Sigmoid colon (tissue), 7 donors: ENCODE results near the gene C1orf21. TPM values are rescaled to one million over a fixed set of nuclear protein-coding genes. Genes with fewer than 3 reads are reported as not detected.

Experiments
- DNase-seq: peaks from one replicate; pipeline ENCODE4 v3.0.0-alpha.2; 2019
- H3K27ac ChIP-seq, 4 donors: fragments of 200-600 bp; sonication (generic); one replicate each; pipeline ENCODE4 v1.5.1; 2016 to 2019; ENCODE audit warnings: mild to moderate bottlenecking in 1 of 4
- H3K27me3 ChIP-seq, 3 donors: fragments of 200-600 bp; sonication (generic); one replicate each; pipeline ENCODE4 v1.5.1; 2019; ENCODE audit warnings: mild to moderate bottlenecking in 1 of 3
- H3K36me3 ChIP-seq, 4 donors: fragments of 200-600 bp; sonication (generic); one replicate each; pipeline ENCODE4 v1.5.1; 2016 to 2019
- H3K4me1 ChIP-seq, 4 donors: fragments of 200-600 bp; sonication (generic); one replicate each; pipeline ENCODE4 v1.5.1; 2017 to 2019
- H3K4me3 ChIP-seq, 4 donors: fragments of 200-600 bp; sonication (generic); one replicate each; pipeline ENCODE4 v1.5.1; 2017 to 2019; ENCODE audit warnings: mild to moderate bottlenecking in 2 of 4, moderate library complexity in 1 of 4
- H3K9me3 ChIP-seq, 4 donors: fragments of 200-600 bp in 3 of 4; sonication (generic) in 3 of 4; one replicate each; pipeline versions ENCODE4 v1.5.1 to v1.6.1; 2013 to 2019
- CTCF ChIP-seq, 4 experiments: fragments of 450-650 bp in 3 of 4; fragments of 200-600 bp in 1 of 4; IDR thresholded peaks; one replicate each; pipeline ENCODE4 v1.5.1; 2016 to 2019; ENCODE audit warnings: antibody characterized with exemption in 4 of 4, mild to moderate bottlenecking in 3 of 4, moderate library complexity in 2 of 4
- EP300 ChIP-seq, 4 donors: sonication (generic); formaldehyde crosslinking; IDR thresholded peaks; one replicate each; pipeline ENCODE4 v1.6.1; 2017; ENCODE audit warnings: antibody characterized with exemption in 4 of 4
- POLR2A ChIP-seq, 2 donors: fragments of 450-650 bp; IDR thresholded peaks; one replicate each; pipeline ENCODE4 v1.6.1; 2016; ENCODE audit warnings: antibody characterized with exemption in 2 of 2, mild to moderate bottlenecking in 2 of 2, moderate library complexity in 2 of 2
- POLR2AphosphoS5 ChIP-seq, 4 donors: sonication (generic); formaldehyde crosslinking; IDR thresholded peaks; one replicate each; pipeline ENCODE4 v1.6.1; 2017; ENCODE audit warnings: antibody characterized with exemption in 4 of 4
- WGBS, 2 donors: extraction: QIAGEN DNeasy Blood & Tissue Kit; methylation state at CpG; one replicate each; pipeline ENCODE4 v1.1.7; 2013; 5-methylcytosine and 5-hydroxymethylcytosine counted together
- intact Hi-C: fragments of 100-400 bp; cut with DNase I; formaldehyde crosslinking; loops from one replicate; pipeline ENCODE4 v1.15.1; 2023
- polyA plus RNA-seq, 3 donors: library from polyadenylated mRNA; stranded (reverse); fragments of 200-250 nt; gene quantifications; one replicate each; pipeline ENCODE4 v1.2.3, GENCODE V29; 2013
- total RNA-seq, 4 donors: library from RNA; depleted of rRNA; stranded (reverse); fragments of >200 nt; gene quantifications; one replicate each; pipeline ENCODE4 v1.1.0, GENCODE V29; 2016
- donor health status: healthy with polysubstance abuse.
- donor health status: Bipolar disorder and iron deficiency.
- donor health status: healthy.

The C1orf21 gene
- total and polyA plus RNA-seq, 7 donors, result 39.5 to 109 (median 80.0) TPM

DNA sequence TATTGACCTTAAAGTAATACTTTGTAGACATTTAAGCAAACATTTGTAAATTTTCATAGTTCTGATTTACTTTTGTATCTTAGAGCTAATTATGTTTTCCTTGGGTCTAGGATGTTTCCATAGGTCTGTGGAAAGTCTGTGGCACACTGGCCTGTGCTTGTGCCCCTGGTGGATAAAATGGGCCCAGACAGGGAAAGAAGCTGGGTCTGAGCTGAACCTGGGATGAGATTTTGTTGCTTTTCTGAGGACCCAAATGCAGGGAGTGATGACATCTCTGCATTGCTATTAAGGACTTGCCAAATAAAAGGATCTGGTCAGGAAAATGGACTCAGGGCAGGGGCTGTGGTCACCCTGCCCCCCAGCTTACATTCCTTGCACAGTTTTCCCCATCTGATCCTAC is 41.8 kb downstream of the C1orf21 start:
- no peak for DNase-seq
- TF ChIP-seq POLR2A (IDR thresholded peaks at IDR 0.05) (no peak), POLR2AphosphoS5 (IDR thresholded peaks at IDR 0.05) (no peak), EP300 (IDR thresholded peaks at IDR 0.05) (no peak), CTCF (IDR thresholded peaks at IDR 0.05) (no peak)
- Histone ChIP-seq H3K36me3 (no peaks in the 10 kb centered on the region), H3K9me3 (no peaks in the 10 kb centered on the region), H3K4me1 (peaks cover 0 to 10% (median 2%) of the 10 kb centered on the region in 4 donors), H3K4me3 (no peak overlapping the region), H3K27me3 (no peaks in the 10 kb centered on the region), H3K27ac (no peak overlapping the region)
- intact Hi-C loops, result no loop called here

- no peaks in the 10 kb centered on the region for H3K9me3 ChIP-seq
- no peak for TF ChIP-seq EP300 (IDR thresholded peaks at IDR 0.05)
- no peak for TF ChIP-seq POLR2A (IDR thresholded peaks at IDR 0.05)
- no peak for TF ChIP-seq CTCF (IDR thresholded peaks at IDR 0.05)
- TF ChIP-seq POLR2AphosphoS5 (IDR thresholded peaks at IDR 0.05), result no peak
- H3K4me3 ChIP-seq, result no peak overlapping the region
- H3K27me3 ChIP-seq, result no peaks in the 10 kb centered on the region
- WGBS, 2 donors, result 94 to 96% methylated on average over 3 of the region's 3 CpGs
- H3K36me3 ChIP-seq, result no peaks in the 10 kb centered on the region
- intact Hi-C loops, result no loop called here
- peaks cover 0 to 10% (median 2%) of the 10 kb centered on the region in 4 donors for H3K4me1 ChIP-seq
- H3K27ac ChIP-seq, result no peak overlapping the region
- no peak for DNase-seq
Measured at GRCh38 chr1:184429335-184429734, 42.5 kb downstream of the C1orf21 start.

GRCh38 chr1:184433956-184434502 is 47.2 kb downstream of the C1orf21 start:
- intact Hi-C loops, result no loop called here
- DNase-seq, result no peak
- TF ChIP-seq EP300 (IDR thresholded peaks at IDR 0.05) (no peak), CTCF (IDR thresholded peaks at IDR 0.05) (no peak), POLR2AphosphoS5 (IDR thresholded peaks at IDR 0.05) (no peak), POLR2A (IDR thresholded peaks at IDR 0.05) (no peak)
- 92 to 95% methylated on average over 4 of the region's 4 CpGs for WGBS, 2 donors
- H3K27ac ChIP-seq, result no peak overlapping the region
- no peaks in the 10 kb centered on the region for H3K27me3 ChIP-seq
- peaks cover 0 to 5% (median 0%) of the 10 kb centered on the region in 4 donors for H3K4me1 ChIP-seq
- no peak overlapping the region for H3K4me3 ChIP-seq
- H3K9me3 ChIP-seq, result no peaks in the 10 kb centered on the region
- no peaks in the 10 kb centered on the region for H3K36me3 ChIP-seq

GRCh38 chr1:184437291-184437690 is 50.5 kb downstream of the C1orf21 start:
- Histone ChIP-seq H3K9me3 (no peaks in the 10 kb centered on the region), H3K4me3 (no peak overlapping the region), H3K36me3 (no peaks in the 10 kb centered on the region), H3K4me1 (peaks cover 0 to 3% (median under 1%) of the 10 kb centered on the region in 4 donors), H3K27ac (no peak overlapping the region), H3K27me3 (no peaks in the 10 kb centered on the region)
- intact Hi-C loops, result no loop called here
- no peak for DNase-seq
- TF ChIP-seq POLR2A (IDR thresholded peaks at IDR 0.05) (no peak), CTCF (IDR thresholded peaks at IDR 0.05) (no peak), POLR2AphosphoS5 (IDR thresholded peaks at IDR 0.05) (no peak), EP300 (IDR thresholded peaks at IDR 0.05) (no peak)
- 21 to 67% methylated on average over 7 of the region's 7 CpGs for WGBS, 2 donors

- no peak overlapping the region for H3K27ac ChIP-seq
Measured at GRCh38 chr1:184438363-184438762, 51.5 kb downstream of the C1orf21 start.

More at GRCh38 chr1:184438363-184438762, 51.5 kb downstream of the C1orf21 start:
- H3K9me3 ChIP-seq, result no peaks in the 10 kb centered on the region
- TF ChIP-seq POLR2A (IDR thresholded peaks at IDR 0.05) (no peak), CTCF (IDR thresholded peaks at IDR 0.05) (no peak), POLR2AphosphoS5 (IDR thresholded peaks at IDR 0.05) (no peak), EP300 (IDR thresholded peaks at IDR 0.05) (no peak)
- peaks cover 0 to 11% (median 10%) of the 10 kb centered on the region in 4 donors for H3K4me1 ChIP-seq
- H3K36me3 ChIP-seq, result no peaks in the 10 kb centered on the region
- intact Hi-C loops, result no loop called here
- DNase-seq, result no peak
- no peak overlapping the region for H3K4me3 ChIP-seq
- WGBS, 2 donors, result 98 to 99% methylated on average over 2 of the region's 2 CpGs
- no peaks in the 10 kb centered on the region for H3K27me3 ChIP-seq
